WTC11 (cell line): ENCODE measurements around the gene SPTLC3. TPM values are rescaled to one million over a fixed set of nuclear protein-coding genes. Genes with fewer than 3 reads are reported as not detected.

Experiments used
- ATAC-seq: fragments of 200-7000 bp; cut with Tn5 transposase; 2 replicates; pipeline ENCODE4 v1.10.0; 2021; ENCODE audit warnings: mild to moderate bottlenecking, moderate library complexity
- CTCF ChIA-PET: fragments of 300-600 bp; sonication (Branson Sonifier 250); formaldehyde crosslinking; loops from one replicate; lab custom pipeline; 2021; ENCODE audit warnings: antibody characterized with exemption; lab: Charles Lee
- POLR2A ChIA-PET: fragments of 350-600 bp; sonication (Branson Sonifier 250); formaldehyde crosslinking; loops from one replicate; lab custom pipeline; 2021; ENCODE audit warnings: antibody characterized with exemption; lab: Charles Lee
- DNase-seq: peaks from one replicate; pipeline ENCODE4 v3.0.0; 2021; ENCODE audit warnings: low spot score
- H3K27ac Mint-ChIP-seq: 2 replicates; pipeline ENCODE4 v1.8.0; 2021; ENCODE audit warnings: mixed read lengths
- H3K27me3 Mint-ChIP-seq: 2 replicates; pipeline ENCODE4 v1.8.0; 2021; ENCODE audit warnings: low read depth, mild to moderate bottlenecking, moderate library complexity, mixed read lengths
- H3K36me3 Mint-ChIP-seq: 2 replicates; pipeline ENCODE4 v1.8.0; 2021; ENCODE audit warnings: mixed read lengths
- H3K4me1 Mint-ChIP-seq: 2 replicates; pipeline ENCODE4 v1.8.0; 2022; ENCODE audit warnings: mixed read lengths
- H3K4me3 Mint-ChIP-seq: 2 replicates; pipeline ENCODE4 v1.8.0; 2021; ENCODE audit warnings: mild to moderate bottlenecking, moderate library complexity, mixed read lengths
- H3K9me3 Mint-ChIP-seq: 2 replicates; pipeline ENCODE4 v1.8.0; 2021; ENCODE audit warnings: mixed read lengths
- ATF1 ChIP-seq: sonication (generic); formaldehyde crosslinking; IDR thresholded peaks from 2 replicates; pipeline ENCODE4 v1.8.1; 2023; ENCODE audit warnings: mild to moderate bottlenecking, moderate library complexity, missing genetic modification reagents
- GABPB1 ChIP-seq: sonication (generic); formaldehyde crosslinking; IDR thresholded peaks from 2 replicates; pipeline ENCODE4 v1.8.1; 2023; ENCODE audit warnings: mild to moderate bottlenecking, missing genetic modification reagents
- GRHL2 ChIP-seq: fragments of 250-450 bp; sonication (Bioruptor Pico); IDR thresholded peaks from 2 replicates; pipeline ENCODE4 v1.8.0; 2022; ENCODE audit warnings: mild to moderate bottlenecking, moderate library complexity; ENCODE audit not compliant: insufficient replicate concordance, severe bottlenecking
- GTF2I ChIP-seq: fragments of 250-450 bp; sonication (Bioruptor Pico); conservative IDR thresholded peaks from 2 replicates; pipeline ENCODE4 v1.4.0; 2021; ENCODE audit warnings: mild to moderate bottlenecking
- JUN ChIP-seq: sonication (generic); formaldehyde crosslinking; IDR thresholded peaks from 2 replicates; pipeline ENCODE4 v1.8.0; 2023; ENCODE audit warnings: mild to moderate bottlenecking, missing genetic modification reagents
- KAT7 ChIP-seq: sonication (generic); formaldehyde crosslinking; IDR thresholded peaks from 2 replicates; pipeline ENCODE4 v1.8.1; 2023; ENCODE audit warnings: missing genetic modification reagents, mild to moderate bottlenecking, borderline replicate concordance
- NFYB ChIP-seq: sonication (generic); formaldehyde crosslinking; conservative IDR thresholded peaks from 2 replicates; pipeline ENCODE4 v1.8.0; 2022; ENCODE audit warnings: low read depth, missing genetic modification reagents
- RELA ChIP-seq: sonication (generic); formaldehyde crosslinking; IDR thresholded peaks from 2 replicates; pipeline ENCODE4 v1.8.1; 2022; ENCODE audit warnings: missing genetic modification reagents, mild to moderate bottlenecking, borderline replicate concordance
- ZNF317 ChIP-seq: sonication (generic); formaldehyde crosslinking; IDR thresholded peaks from 2 replicates; pipeline ENCODE4 v1.8.1; 2023; ENCODE audit warnings: low read depth, mild to moderate bottlenecking, moderate library complexity, missing genetic modification reagents, borderline replicate concordance
- ZNF396 ChIP-seq: fragments of 250-450 bp; sonication (Bioruptor Pico); IDR thresholded peaks from 2 replicates; pipeline ENCODE4 v1.8.0; 2021; ENCODE audit warnings: mild to moderate bottlenecking, moderate library complexity, borderline replicate concordance
- ZNF671 ChIP-seq: fragments of 250-450 bp; sonication (Bioruptor Pico); IDR thresholded peaks from 2 replicates; pipeline ENCODE4 v1.8.0; 2021; ENCODE audit warnings: mild to moderate bottlenecking
- total RNA-seq: library from RNA; stranded (reverse); gene quantifications from 3 replicates; pipeline ENCODE4 v1.2.3, GENCODE V29; 2021
- TF ChIP-seq, protein P1 (sequence below): sonication (generic); formaldehyde crosslinking; IDR thresholded peaks from 2 replicates; pipeline ENCODE4 v1.8.1; 2022; ENCODE audit warnings: mild to moderate bottlenecking, missing genetic modification reagents, moderate library complexity, borderline replicate concordance
- TF ChIP-seq, protein P2 (sequence below): sonication (generic); formaldehyde crosslinking; IDR thresholded peaks from 2 replicates; pipeline ENCODE4 v1.8.0; 2022; ENCODE audit warnings: mild to moderate bottlenecking, missing genetic modification reagents
- TF ChIP-seq, protein P3 (sequence below): sonication (generic); formaldehyde crosslinking; IDR thresholded peaks from 2 replicates; pipeline ENCODE4 v1.8.1; 2022; ENCODE audit warnings: mild to moderate bottlenecking, moderate library complexity, missing genetic modification reagents
- TF ChIP-seq, protein P4 (sequence below): sonication (generic); formaldehyde crosslinking; IDR thresholded peaks from 2 replicates; pipeline ENCODE4 v1.8.1; 2023; ENCODE audit warnings: mild to moderate bottlenecking, missing genetic modification reagents
- TF ChIP-seq, protein P5 (sequence below): sonication (generic); formaldehyde crosslinking; IDR thresholded peaks from 2 replicates; pipeline ENCODE4 v1.8.0; 2022; ENCODE audit warnings: missing genetic modification reagents
- TF ChIP-seq, protein P6 (sequence below): sonication (generic); formaldehyde crosslinking; IDR thresholded peaks from 2 replicates; pipeline ENCODE4 v1.8.0; 2022; ENCODE audit warnings: mild to moderate bottlenecking, missing genetic modification reagents

The SPTLC3 gene
- total RNA-seq, 1 experiment from 2014 or later, result 0.13 TPM

DNA sequence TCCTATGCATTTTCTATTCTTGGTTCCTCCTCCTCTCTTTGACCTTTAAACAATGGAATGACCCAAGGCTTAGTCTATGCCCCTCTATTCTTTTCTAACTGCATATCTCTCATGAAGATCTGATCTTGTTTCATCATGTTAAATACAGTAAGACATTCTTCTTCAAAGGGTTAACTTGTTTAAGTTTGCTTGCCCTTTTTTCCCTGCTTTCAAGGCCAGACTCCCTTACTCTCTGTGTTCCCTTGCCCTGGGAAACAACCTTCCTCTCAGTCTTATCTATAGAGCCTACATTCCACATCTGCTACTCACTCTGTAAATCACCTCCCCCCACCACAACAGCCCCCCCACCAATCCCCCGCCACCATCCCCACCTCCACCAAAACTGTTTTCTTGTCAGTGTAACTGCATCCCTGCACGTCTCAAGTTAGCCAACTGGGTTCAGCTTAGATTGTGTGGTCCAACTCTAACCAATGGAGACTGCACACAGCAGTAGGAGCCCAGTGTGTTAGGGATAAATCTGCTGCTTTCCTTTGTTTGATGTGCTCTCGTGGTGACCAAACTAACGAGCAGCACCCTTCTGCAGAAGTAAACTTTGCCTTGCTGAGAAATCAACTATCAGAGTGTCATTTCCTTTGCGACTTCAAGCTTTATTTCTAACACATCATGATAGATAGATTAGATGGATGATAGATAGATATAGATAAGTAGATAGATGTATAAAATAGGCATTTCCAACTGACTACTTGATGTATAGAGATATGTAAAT lies 12.6 kb downstream of the SPTLC3 start:
- H3K27me3 Mint-ChIP-seq, result peaks cover 4% of the 10 kb centered on the region; the same call in 1 of the 2 replicates
- peaks cover 29% of the 10 kb centered on the region for H3K9me3 Mint-ChIP-seq
- POLR2A ChIA-PET, result no interaction called here
- TF ChIP-seq, protein P1, sequence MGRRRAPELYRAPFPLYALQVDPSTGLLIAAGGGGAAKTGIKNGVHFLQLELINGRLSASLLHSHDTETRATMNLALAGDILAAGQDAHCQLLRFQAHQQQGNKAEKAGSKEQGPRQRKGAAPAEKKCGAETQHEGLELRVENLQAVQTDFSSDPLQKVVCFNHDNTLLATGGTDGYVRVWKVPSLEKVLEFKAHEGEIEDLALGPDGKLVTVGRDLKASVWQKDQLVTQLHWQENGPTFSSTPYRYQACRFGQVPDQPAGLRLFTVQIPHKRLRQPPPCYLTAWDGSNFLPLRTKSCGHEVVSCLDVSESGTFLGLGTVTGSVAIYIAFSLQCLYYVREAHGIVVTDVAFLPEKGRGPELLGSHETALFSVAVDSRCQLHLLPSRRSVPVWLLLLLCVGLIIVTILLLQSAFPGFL (CRISPR knock-in tag), result no peak
- TF ChIP-seq, protein P2, sequence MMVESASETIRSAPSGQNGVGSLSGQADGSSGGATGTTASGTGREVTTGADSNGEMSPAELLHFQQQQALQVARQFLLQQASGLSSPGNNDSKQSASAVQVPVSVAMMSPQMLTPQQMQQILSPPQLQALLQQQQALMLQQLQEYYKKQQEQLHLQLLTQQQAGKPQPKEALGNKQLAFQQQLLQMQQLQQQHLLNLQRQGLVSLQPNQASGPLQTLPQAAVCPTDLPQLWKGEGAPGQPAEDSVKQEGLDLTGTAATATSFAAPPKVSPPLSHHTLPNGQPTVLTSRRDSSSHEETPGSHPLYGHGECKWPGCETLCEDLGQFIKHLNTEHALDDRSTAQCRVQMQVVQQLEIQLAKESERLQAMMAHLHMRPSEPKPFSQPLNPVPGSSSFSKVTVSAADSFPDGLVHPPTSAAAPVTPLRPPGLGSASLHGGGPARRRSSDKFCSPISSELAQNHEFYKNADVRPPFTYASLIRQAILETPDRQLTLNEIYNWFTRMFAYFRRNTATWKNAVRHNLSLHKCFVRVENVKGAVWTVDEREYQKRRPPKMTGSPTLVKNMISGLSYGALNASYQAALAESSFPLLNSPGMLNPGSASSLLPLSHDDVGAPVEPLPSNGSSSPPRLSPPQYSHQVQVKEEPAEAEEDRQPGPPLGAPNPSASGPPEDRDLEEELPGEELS, result no peak
- TF ChIP-seq GTF2I (CRISPR knock-in tag), result no peak
- no peak for TF ChIP-seq GABPB1 (CRISPR knock-in tag)
- TF ChIP-seq KAT7, result no peak
- TF ChIP-seq, protein P3, sequence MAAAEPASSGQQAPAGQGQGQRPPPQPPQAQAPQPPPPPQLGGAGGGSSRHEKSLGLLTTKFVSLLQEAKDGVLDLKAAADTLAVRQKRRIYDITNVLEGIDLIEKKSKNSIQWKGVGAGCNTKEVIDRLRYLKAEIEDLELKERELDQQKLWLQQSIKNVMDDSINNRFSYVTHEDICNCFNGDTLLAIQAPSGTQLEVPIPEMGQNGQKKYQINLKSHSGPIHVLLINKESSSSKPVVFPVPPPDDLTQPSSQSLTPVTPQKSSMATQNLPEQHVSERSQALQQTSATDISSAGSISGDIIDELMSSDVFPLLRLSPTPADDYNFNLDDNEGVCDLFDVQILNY (CRISPR knock-in tag), result no peak
- TF ChIP-seq, protein P4, sequence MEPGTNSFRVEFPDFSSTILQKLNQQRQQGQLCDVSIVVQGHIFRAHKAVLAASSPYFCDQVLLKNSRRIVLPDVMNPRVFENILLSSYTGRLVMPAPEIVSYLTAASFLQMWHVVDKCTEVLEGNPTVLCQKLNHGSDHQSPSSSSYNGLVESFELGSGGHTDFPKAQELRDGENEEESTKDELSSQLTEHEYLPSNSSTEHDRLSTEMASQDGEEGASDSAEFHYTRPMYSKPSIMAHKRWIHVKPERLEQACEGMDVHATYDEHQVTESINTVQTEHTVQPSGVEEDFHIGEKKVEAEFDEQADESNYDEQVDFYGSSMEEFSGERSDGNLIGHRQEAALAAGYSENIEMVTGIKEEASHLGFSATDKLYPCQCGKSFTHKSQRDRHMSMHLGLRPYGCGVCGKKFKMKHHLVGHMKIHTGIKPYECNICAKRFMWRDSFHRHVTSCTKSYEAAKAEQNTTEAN (CRISPR knock-in tag), result no peak
- TF ChIP-seq, protein P5, sequence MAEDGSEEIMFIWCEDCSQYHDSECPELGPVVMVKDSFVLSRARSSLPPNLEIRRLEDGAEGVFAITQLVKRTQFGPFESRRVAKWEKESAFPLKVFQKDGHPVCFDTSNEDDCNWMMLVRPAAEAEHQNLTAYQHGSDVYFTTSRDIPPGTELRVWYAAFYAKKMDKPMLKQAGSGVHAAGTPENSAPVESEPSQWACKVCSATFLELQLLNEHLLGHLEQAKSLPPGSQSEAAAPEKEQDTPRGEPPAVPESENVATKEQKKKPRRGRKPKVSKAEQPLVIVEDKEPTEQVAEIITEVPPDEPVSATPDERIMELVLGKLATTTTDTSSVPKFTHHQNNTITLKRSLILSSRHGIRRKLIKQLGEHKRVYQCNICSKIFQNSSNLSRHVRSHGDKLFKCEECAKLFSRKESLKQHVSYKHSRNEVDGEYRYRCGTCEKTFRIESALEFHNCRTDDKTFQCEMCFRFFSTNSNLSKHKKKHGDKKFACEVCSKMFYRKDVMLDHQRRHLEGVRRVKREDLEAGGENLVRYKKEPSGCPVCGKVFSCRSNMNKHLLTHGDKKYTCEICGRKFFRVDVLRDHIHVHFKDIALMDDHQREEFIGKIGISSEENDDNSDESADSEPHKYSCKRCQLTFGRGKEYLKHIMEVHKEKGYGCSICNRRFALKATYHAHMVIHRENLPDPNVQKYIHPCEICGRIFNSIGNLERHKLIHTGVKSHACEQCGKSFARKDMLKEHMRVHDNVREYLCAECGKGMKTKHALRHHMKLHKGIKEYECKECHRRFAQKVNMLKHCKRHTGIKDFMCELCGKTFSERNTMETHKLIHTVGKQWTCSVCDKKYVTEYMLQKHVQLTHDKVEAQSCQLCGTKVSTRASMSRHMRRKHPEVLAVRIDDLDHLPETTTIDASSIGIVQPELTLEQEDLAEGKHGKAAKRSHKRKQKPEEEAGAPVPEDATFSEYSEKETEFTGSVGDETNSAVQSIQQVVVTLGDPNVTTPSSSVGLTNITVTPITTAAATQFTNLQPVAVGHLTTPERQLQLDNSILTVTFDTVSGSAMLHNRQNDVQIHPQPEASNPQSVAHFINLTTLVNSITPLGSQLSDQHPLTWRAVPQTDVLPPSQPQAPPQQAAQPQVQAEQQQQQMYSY (CRISPR knock-in tag), result no peak
- no peak for TF ChIP-seq RELA (CRISPR knock-in tag)
- TF ChIP-seq ATF1 (CRISPR knock-in tag), result no peak
- TF ChIP-seq ZNF396 (CRISPR knock-in tag), result no peak
- TF ChIP-seq, all 79 proteins: peak for 0
- Mint-ChIP-seq H3K4me3 (no peak overlapping the region), H3K36me3 (peaks cover 20% of the 10 kb centered on the region), H3K4me1 (peaks cover 6% of the 10 kb centered on the region), H3K27ac (no peak overlapping the region)
- ATAC-seq, result no peak
- DNase-seq, result no peak
- CTCF ChIA-PET, result no interaction called here

DNA sequence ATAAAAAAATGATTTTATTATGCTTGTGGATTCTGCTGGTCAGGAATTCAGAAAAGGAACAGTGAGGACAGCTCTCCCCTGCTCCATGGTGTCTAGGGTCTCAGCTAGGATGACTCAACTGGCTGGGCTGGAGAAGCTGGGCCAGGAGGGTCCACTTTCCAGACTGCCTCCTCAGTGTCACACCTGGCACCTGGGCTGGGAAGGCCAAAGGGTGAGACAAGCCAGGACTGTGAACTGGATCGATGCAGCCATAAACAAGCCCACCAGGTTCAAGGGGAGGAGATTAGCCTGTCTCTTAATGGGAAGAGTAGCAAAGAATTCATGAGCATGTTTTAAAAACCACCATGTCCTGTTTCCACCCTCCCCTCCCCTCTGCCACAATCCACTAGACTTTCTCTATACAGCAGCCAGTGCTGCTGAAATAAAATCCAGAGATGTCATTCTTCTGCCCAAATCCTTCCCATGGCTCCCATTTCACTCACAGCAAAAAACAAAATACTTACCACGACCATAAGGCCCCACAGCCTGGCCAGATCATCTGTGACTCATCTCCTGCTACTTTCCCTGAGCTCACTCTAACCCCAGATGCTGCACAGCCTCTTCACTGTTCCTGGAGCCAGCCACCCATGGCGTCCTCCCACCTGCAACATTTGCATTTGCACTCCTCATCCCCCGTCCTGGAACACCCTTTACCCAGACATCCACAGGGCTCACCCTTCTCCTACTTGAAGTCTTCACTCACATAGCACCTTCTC lies 13.8 kb downstream of the SPTLC3 start:
- Mint-ChIP-seq H3K36me3 (peaks cover 20% of the 10 kb centered on the region), H3K4me3 (no peak overlapping the region), H3K27me3 (peaks cover 4% of the 10 kb centered on the region; the same call in 1 of the 2 replicates), H3K27ac (no peak overlapping the region), H3K9me3 (peaks cover 29% of the 10 kb centered on the region), H3K4me1 (peaks cover 6% of the 10 kb centered on the region)
- POLR2A ChIA-PET, result no interaction called here
- DNase-seq (no peak), ATAC-seq (no peak)
- CTCF ChIA-PET, result no interaction called here
- no peak for TF ChIP-seq ZNF317 (CRISPR knock-in tag)
- TF ChIP-seq, protein P6, sequence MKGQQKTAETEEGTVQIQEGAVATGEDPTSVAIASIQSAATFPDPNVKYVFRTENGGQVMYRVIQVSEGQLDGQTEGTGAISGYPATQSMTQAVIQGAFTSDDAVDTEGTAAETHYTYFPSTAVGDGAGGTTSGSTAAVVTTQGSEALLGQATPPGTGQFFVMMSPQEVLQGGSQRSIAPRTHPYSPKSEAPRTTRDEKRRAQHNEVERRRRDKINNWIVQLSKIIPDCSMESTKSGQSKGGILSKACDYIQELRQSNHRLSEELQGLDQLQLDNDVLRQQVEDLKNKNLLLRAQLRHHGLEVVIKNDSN (CRISPR knock-in tag), result no peak
- TF ChIP-seq GRHL2 (CRISPR knock-in tag), result no peak
- TF ChIP-seq, protein P2, result no peak
- no peak for TF ChIP-seq NFYB (CRISPR knock-in tag)
- no peak for TF ChIP-seq JUN (CRISPR knock-in tag)
- TF ChIP-seq ZNF671, result no peak
